GM23338 (cell line): ENCODE results near the gene ZDHHC13. TPM values are rescaled to one million over a fixed set of nuclear protein-coding genes. Genes with fewer than 3 reads are reported as not detected.

Experiments used
- ATAC-seq: fragments of 200-7000 bp; cut with Tn5 transposase; 3 replicates; pipeline ENCODE4 v1.9.1; 2020
- DNase-seq: peaks from one replicate; pipeline ENCODE4 v3.0.0-alpha.2; 2015; ENCODE audit warnings: low spot score
- H2AFZ ChIP-seq: fragments of 200-600 bp; sonication (generic); 2 replicates; pipeline ENCODE4 v1.8.0; 2016; ENCODE audit warnings: antibody characterized with exemption, mild to moderate bottlenecking, moderate library complexity
- H3F3A ChIP-seq: fragments of 200-600 bp; sonication (generic); replicated peaks from 2 replicates; pipeline ENCODE4 v1.8.0; 2017; ENCODE audit warnings: antibody characterized with exemption, mixed run types, low read depth
- H3K27ac ChIP-seq: fragments of 200-600 bp; sonication (generic); 2 replicates; pipeline ENCODE4 v1.6.1; 2016; ENCODE audit warnings: low read depth
- H3K27me3 ChIP-seq: fragments of 200-600 bp; sonication (generic); 2 replicates; pipeline ENCODE4 v1.8.0; 2016; ENCODE audit warnings: mild to moderate bottlenecking, mixed run types, moderate library complexity; ENCODE audit not compliant: insufficient read depth
- H3K36me3 ChIP-seq: fragments of 200-600 bp; sonication (generic); 2 replicates; pipeline ENCODE4 v1.8.0; 2016; ENCODE audit warnings: mild to moderate bottlenecking; ENCODE audit not compliant: insufficient read depth
- H3K4me1 ChIP-seq: fragments of 200-600 bp; sonication (generic); 2 replicates; pipeline ENCODE4 v1.8.0; 2016; ENCODE audit warnings: mild to moderate bottlenecking, moderate library complexity; ENCODE audit not compliant: insufficient read depth
- H3K4me2 ChIP-seq: fragments of 200-600 bp; sonication (generic); 2 replicates; pipeline ENCODE4 v1.7.1; 2017; ENCODE audit warnings: mixed run types
- H3K4me3 ChIP-seq: fragments of 200-600 bp; sonication (generic); 2 replicates; pipeline ENCODE4 v1.6.1; 2016; ENCODE audit warnings: mixed run types
- H3K79me2 ChIP-seq: fragments of 200-600 bp; sonication (generic); replicated peaks from 2 replicates; pipeline ENCODE4 v1.8.0; 2017; ENCODE audit warnings: mild to moderate bottlenecking; ENCODE audit not compliant: insufficient read depth
- H3K9me2 ChIP-seq: fragments of 200-600 bp; sonication (generic); 2 replicates; pipeline ENCODE4 v1.8.0; 2017; ENCODE audit not compliant: insufficient read depth
- H4K20me1 ChIP-seq: fragments of 200-600 bp; sonication (generic); replicated peaks from 2 replicates; pipeline ENCODE4 v1.8.0; 2017; ENCODE audit warnings: mild to moderate bottlenecking; ENCODE audit not compliant: insufficient read depth
- H3K27ac Mint-ChIP-seq: 2 replicates; pipeline ENCODE4 v1.8.0; 2020; ENCODE audit warnings: inconsistent platforms, mild to moderate bottlenecking, moderate library complexity, mixed read lengths
- H3K27me3 Mint-ChIP-seq: 3 replicates; pipeline ENCODE4 v1.8.0; 2022; ENCODE audit warnings: low read depth, mild to moderate bottlenecking, moderate library complexity, mixed read lengths, inconsistent platforms; ENCODE audit not compliant: insufficient read depth, poor library complexity
- H3K36me3 Mint-ChIP-seq: 3 replicates; pipeline ENCODE4 v1.8.0; 2021; ENCODE audit warnings: low read depth, mild to moderate bottlenecking, inconsistent platforms, moderate library complexity, mixed read lengths
- H3K4me1 Mint-ChIP-seq: 3 replicates; pipeline ENCODE4 v1.8.0; 2020; ENCODE audit warnings: mild to moderate bottlenecking, inconsistent platforms, mixed read lengths
- H3K4me3 Mint-ChIP-seq: 3 replicates; pipeline ENCODE4 v1.8.0; 2021; ENCODE audit warnings: moderate library complexity, mild to moderate bottlenecking, inconsistent platforms, mixed read lengths
- H3K9me3 Mint-ChIP-seq: 3 replicates; pipeline ENCODE4 v1.8.0; 2020; ENCODE audit warnings: moderate library complexity, mild to moderate bottlenecking, inconsistent platforms, mixed read lengths
- CREB1 ChIP-seq: fragments of 250-450 bp; sonication (Bioruptor Pico); IDR thresholded peaks from 2 replicates; pipeline ENCODE4 v1.5.0; 2020; ENCODE audit warnings: low read depth, mild to moderate bottlenecking, moderate library complexity
- EZH2phosphoT487 ChIP-seq: fragments of 200-600 bp; sonication (generic); IDR thresholded peaks from one replicate; pipeline ENCODE4 v1.8.1; 2018; ENCODE audit warnings: antibody characterized with exemption; ENCODE audit not compliant: unreplicated experiment
- JUNB ChIP-seq: IDR thresholded peaks from one replicate; pipeline ENCODE4 v1.6.1; 2016; ENCODE audit warnings: antibody characterized with exemption; ENCODE audit not compliant: unreplicated experiment
- NANOG ChIP-seq: IDR thresholded peaks from 2 replicates; pipeline ENCODE4 v1.6.1; 2016; ENCODE audit warnings: antibody characterized with exemption, borderline replicate concordance
- STAT1 ChIP-seq: IDR thresholded peaks from one replicate; pipeline ENCODE4 v1.6.1; 2016; ENCODE audit warnings: antibody characterized with exemption; ENCODE audit not compliant: unreplicated experiment
- ZNF331 ChIP-seq: fragments of 250-450 bp; sonication (Bioruptor Pico); IDR thresholded peaks from 2 replicates; pipeline ENCODE4 v1.5.0; 2020; ENCODE audit warnings: low read depth, mild to moderate bottlenecking, moderate library complexity
- polyA plus RNA-seq: library from polyadenylated mRNA; unstranded; fragments of >200 nt; fragmentation: Nextera tagmentation; extraction: Ambion mirVana; gene quantifications from 2 replicates; pipeline ENCODE4 v1.2.1, GENCODE V29; 2016
- total RNA-seq: library from RNA; depleted of rRNA; stranded (reverse); fragments of >200 nt; shearing (Covaris generic); gene quantifications from 2 replicates; pipeline ENCODE4 v1.2.3, GENCODE V29; 2014
- TF ChIP-seq, protein P1 (sequence below): IDR thresholded peaks from one replicate; pipeline ENCODE4 v1.6.1; 2018; ENCODE audit warnings: antibody characterized with exemption; ENCODE audit not compliant: unreplicated experiment
- TF ChIP-seq, protein P2 (sequence below): IDR thresholded peaks from 2 replicates; pipeline ENCODE4 v1.6.1; 2016; ENCODE audit warnings: antibody characterized with exemption

Gene ZDHHC13
- total and polyA plus RNA-seq, 2 experiments from 2014 or later: 21.0 to 27.7 TPM

DNA sequence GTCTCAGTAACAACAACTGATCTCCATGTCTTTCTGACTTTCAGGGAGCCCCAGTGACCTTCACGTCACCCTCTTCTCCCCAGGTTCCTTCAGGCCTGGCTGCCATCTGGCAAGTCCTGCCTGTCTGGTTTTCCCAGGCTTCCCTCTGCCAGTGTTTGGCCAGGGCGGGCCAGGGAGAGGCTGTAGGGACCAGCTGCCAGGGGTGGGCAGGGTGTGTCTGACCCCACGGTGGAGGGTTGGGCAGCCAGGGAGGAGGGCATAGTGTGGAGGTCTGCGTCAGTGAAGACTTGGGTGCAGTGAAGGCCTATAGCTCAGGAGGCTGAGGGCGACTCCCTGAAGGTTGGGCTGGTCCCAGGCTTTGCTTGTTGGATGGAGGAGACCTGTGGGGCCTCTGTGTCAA is 44.5 kb upstream of the ZDHHC13 start (continued):
- TF ChIP-seq, protein P1, sequence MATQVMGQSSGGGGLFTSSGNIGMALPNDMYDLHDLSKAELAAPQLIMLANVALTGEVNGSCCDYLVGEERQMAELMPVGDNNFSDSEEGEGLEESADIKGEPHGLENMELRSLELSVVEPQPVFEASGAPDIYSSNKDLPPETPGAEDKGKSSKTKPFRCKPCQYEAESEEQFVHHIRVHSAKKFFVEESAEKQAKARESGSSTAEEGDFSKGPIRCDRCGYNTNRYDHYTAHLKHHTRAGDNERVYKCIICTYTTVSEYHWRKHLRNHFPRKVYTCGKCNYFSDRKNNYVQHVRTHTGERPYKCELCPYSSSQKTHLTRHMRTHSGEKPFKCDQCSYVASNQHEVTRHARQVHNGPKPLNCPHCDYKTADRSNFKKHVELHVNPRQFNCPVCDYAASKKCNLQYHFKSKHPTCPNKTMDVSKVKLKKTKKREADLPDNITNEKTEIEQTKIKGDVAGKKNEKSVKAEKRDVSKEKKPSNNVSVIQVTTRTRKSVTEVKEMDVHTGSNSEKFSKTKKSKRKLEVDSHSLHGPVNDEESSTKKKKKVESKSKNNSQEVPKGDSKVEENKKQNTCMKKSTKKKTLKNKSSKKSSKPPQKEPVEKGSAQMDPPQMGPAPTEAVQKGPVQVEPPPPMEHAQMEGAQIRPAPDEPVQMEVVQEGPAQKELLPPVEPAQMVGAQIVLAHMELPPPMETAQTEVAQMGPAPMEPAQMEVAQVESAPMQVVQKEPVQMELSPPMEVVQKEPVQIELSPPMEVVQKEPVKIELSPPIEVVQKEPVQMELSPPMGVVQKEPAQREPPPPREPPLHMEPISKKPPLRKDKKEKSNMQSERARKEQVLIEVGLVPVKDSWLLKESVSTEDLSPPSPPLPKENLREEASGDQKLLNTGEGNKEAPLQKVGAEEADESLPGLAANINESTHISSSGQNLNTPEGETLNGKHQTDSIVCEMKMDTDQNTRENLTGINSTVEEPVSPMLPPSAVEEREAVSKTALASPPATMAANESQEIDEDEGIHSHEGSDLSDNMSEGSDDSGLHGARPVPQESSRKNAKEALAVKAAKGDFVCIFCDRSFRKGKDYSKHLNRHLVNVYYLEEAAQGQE: no peak
- TF ChIP-seq EZH2phosphoT487 (no peak), NANOG (no peak), CREB1 (CRISPR knock-in tag) (no peak)

DNA sequence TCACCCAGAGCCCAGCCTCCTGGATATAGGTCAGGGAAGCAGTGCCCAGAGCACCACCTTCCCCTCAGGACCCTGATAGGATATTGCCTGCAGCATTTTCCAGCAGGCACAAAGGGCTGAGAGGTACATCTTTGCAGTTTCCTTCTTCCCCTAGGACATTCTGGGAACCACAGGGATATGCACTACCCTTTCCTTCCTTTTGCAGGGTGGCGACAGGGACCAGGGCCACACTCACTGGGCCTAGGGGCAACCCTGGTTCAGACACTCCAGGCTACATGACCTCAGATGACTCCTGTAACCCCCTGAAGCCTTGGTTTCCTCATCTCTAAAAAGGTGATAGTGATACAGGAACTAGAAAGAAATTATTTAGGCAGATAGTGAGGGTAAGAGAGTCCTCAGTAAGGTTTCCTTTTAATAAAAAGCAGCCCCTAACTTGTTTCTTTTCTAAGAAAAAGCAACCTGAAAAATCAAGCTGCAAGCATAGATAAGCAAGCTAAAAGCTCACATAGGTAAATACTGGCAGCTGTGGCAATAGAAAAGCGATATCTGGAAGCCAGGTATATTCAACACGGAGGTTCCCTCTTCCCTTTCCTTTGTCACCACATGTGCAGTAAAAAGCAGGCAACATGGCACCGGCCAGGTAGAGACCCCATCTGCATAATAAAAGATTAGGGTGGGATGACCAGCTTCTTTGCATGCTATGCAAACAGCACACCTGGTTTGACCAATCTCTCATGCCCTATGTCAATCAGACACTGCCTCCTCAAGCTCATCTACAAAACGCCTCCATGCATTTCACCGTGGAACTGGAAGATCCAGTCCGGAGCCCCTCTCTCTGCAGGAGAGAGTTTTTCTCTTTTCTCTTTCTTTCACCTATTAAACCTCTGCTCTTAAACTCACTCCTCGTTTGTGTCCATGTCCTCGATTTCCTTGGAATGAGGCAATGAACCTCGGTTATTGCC is 43.2 kb upstream of the ZDHHC13 start:
- Histone ChIP-seq H3K4me3 (peak overlapping the region; percentile 29), H3K36me3 (no peaks in the 10 kb centered on the region), H3K9me2 (no peaks in the 10 kb centered on the region), H3K27ac (peak overlapping the region; percentile 64; the same call in 1 of the 2 replicates), H4K20me1 (no peaks in the 10 kb centered on the region), H3F3A (0 out of 2 replicates have a peak, but pooled peaks cover 4% of the 10 kb centered on the region), H2AFZ (peak overlapping the region; percentile 0), H3K4me2 (peak overlapping the region; percentile 55), H3K4me1 (peaks cover 17% of the 10 kb centered on the region), H3K79me2 (no peaks in the 10 kb centered on the region), H3K27me3 (no peaks in the 10 kb centered on the region)
- Mint-ChIP-seq H3K9me3 (no peaks in the 10 kb centered on the region), H3K27me3 (peaks cover 10% of the 10 kb centered on the region), H3K27ac (peak overlapping the region; percentile 94), H3K4me1 (peaks cover 33% of the 10 kb centered on the region), H3K4me3 (peak overlapping the region; percentile 7; the same call in 2 of the 3 replicates), H3K36me3 (no peaks in the 10 kb centered on the region)
- ATAC-seq (peak; percentile 55), DNase-seq (peak; percentile 65)
- TF ChIP-seq ZNF331 (CRISPR knock-in tag): no peak
- peak; percentile 45 for TF ChIP-seq CREB1 (CRISPR knock-in tag)

DNA sequence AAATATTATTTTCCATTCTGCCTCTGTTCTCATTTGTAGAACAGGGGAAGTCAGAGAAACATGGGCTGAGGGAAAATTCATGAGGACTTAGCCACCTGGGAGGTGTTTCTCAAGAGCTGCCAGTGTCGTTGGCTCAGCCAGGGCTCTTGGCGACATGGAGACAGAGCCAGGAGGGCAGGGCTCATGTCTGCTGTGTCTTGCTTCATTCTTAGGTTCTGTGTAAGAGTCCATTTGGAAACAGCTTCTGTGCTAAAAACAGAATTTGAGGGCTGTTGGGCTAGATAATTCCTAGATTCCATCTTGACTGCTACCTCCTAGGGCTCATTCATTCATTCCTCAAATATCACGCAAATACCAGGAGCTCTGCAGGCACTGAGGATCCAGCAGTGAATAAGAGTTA is 41.3 kb upstream of the ZDHHC13 start:
- H3K4me2 ChIP-seq: no peak overlapping the region
- TF ChIP-seq JUNB (no peak), CREB1 (CRISPR knock-in tag) (no peak), NANOG (no peak), STAT1 (no peak)
- TF ChIP-seq, protein P2, sequence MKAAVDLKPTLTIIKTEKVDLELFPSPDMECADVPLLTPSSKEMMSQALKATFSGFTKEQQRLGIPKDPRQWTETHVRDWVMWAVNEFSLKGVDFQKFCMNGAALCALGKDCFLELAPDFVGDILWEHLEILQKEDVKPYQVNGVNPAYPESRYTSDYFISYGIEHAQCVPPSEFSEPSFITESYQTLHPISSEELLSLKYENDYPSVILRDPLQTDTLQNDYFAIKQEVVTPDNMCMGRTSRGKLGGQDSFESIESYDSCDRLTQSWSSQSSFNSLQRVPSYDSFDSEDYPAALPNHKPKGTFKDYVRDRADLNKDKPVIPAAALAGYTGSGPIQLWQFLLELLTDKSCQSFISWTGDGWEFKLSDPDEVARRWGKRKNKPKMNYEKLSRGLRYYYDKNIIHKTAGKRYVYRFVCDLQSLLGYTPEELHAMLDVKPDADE: no peak
- TF ChIP-seq, protein P1: no peak
- H3K79me2 ChIP-seq: no peaks in the 10 kb centered on the region
- H4K20me1 ChIP-seq: no peaks in the 10 kb centered on the region
- peaks cover 17% of the 10 kb centered on the region for H3K4me1 ChIP-seq
- no peaks in the 10 kb centered on the region for H3K9me2 ChIP-seq
- DNase-seq: no peak
- no peak overlapping the region for H3K27ac ChIP-seq
- H3K36me3 Mint-ChIP-seq: no peaks in the 10 kb centered on the region
- no peak overlapping the region for H3K27ac Mint-ChIP-seq
- no peaks in the 10 kb centered on the region for H3K27me3 ChIP-seq
- H3K4me3 ChIP-seq: no peak overlapping the region
- no peak overlapping the region for H3K4me3 Mint-ChIP-seq
- H3K36me3 ChIP-seq: no peaks in the 10 kb centered on the region
- no peak for ATAC-seq
- H3K9me3 Mint-ChIP-seq: no peaks in the 10 kb centered on the region
- no peak overlapping the region for H2AFZ ChIP-seq
- peaks cover 33% of the 10 kb centered on the region for H3K4me1 Mint-ChIP-seq
- H3F3A ChIP-seq: 0 out of 2 replicates have a peak, but pooled peaks cover 4% of the 10 kb centered on the region
- peaks cover 10% of the 10 kb centered on the region for H3K27me3 Mint-ChIP-seq
